Neural cell (in vitro differentiated cells): ENCODE measurements around the gene TRIM66. TPM values are rescaled to one million over a fixed set of nuclear protein-coding genes. Genes with fewer than 3 reads are reported as not detected.

Experiments
- H2AFZ ChIP-seq: fragments of 200-600, 300-800 bp; sonication (generic), shearing (Covaris generic); 2 replicates; pipeline ENCODE4 v1.6.0; 2014; ENCODE audit warnings: low read depth, mild to moderate bottlenecking, antibody characterized with exemption, low read length, moderate library complexity
- H3F3A ChIP-seq: fragments of 200-600 bp; shearing (Covaris generic); 2 replicates; pipeline ENCODE4 v1.6.1; 2016; ENCODE audit warnings: mild to moderate bottlenecking, moderate library complexity, mixed read lengths, antibody characterized with exemption, low read length; ENCODE audit not compliant: insufficient read depth, poor library complexity, severe bottlenecking
- H3K27ac ChIP-seq: fragments of 200-600, 300-800 bp; sonication (generic), shearing (Covaris generic); 2 replicates; pipeline ENCODE4 v1.5.1; 2014; ENCODE audit warnings: mild to moderate bottlenecking, low read length, moderate library complexity
- H3K27me3 ChIP-seq: fragments of 300-800, 200-600 bp; sonication (generic), shearing (Covaris generic); 2 replicates; pipeline ENCODE4 v1.6.0; 2014; ENCODE audit warnings: mild to moderate bottlenecking, low read depth, low read length, moderate library complexity; ENCODE audit not compliant: insufficient read depth
- H3K36me3 ChIP-seq: fragments of 300-800, 200-600 bp; sonication (generic), shearing (Covaris generic); 2 replicates; pipeline ENCODE4 v1.5.1; 2014; ENCODE audit warnings: mild to moderate bottlenecking, antibody characterized with exemption, low read length, moderate library complexity; ENCODE audit not compliant: insufficient read depth
- H3K4me2 ChIP-seq: fragments of 300-800, 200-600 bp; sonication (generic), shearing (Covaris generic); 2 replicates; pipeline ENCODE4 v1.6.0; 2014; ENCODE audit warnings: mild to moderate bottlenecking, low read length
- H3K4me3 ChIP-seq: fragments of 300-800, 200-600 bp; sonication (generic), shearing (Covaris generic); 2 replicates; pipeline ENCODE4 v1.5.1; 2014; ENCODE audit warnings: mild to moderate bottlenecking, low read length, moderate library complexity
- H3K79me2 ChIP-seq: fragments of 200-600 bp; shearing (Covaris generic); replicated peaks from 2 replicates; pipeline ENCODE4 v1.6.0; 2014; ENCODE audit warnings: mild to moderate bottlenecking, low read length, moderate library complexity; ENCODE audit not compliant: insufficient read depth
- H3K9ac ChIP-seq: fragments of 300-800, 200-600 bp; sonication (generic), shearing (Covaris generic); 2 replicates; pipeline ENCODE4 v1.6.1; 2016; ENCODE audit warnings: mild to moderate bottlenecking, low read length, mixed read lengths
- H3K9me2 ChIP-seq: fragments of 200-600 bp; shearing (Covaris generic); 2 replicates; pipeline ENCODE4 v1.6.1; 2016; ENCODE audit warnings: mild to moderate bottlenecking, low read length, mixed read lengths; ENCODE audit not compliant: insufficient read depth
- H3K9me3 ChIP-seq: fragments of 200-600, 300-800 bp; sonication (generic), shearing (Covaris generic); 2 replicates; pipeline ENCODE4 v1.6.1; 2016; ENCODE audit warnings: mild to moderate bottlenecking, mixed run types, low read length, moderate library complexity, mixed read lengths
- H4K20me1 ChIP-seq: fragments of 200-600 bp; shearing (Covaris generic); 2 replicates; pipeline ENCODE4 v1.6.1; 2016; ENCODE audit warnings: mild to moderate bottlenecking, mixed run types; ENCODE audit not compliant: insufficient read depth
- CTCF ChIP-seq: fragments of 450-650 bp; IDR thresholded peaks from 2 replicates; pipeline ENCODE4 v1.5.1; 2014; ENCODE audit warnings: antibody characterized with exemption, mild to moderate bottlenecking, moderate library complexity; ENCODE audit not compliant: poor library complexity, severe bottlenecking
- EP300 ChIP-seq: fragments of 450-650 bp; conservative IDR thresholded peaks from 2 replicates; pipeline ENCODE4 v1.6.1; 2014; ENCODE audit warnings: antibody characterized with exemption, mild to moderate bottlenecking, moderate library complexity; ENCODE audit not compliant: poor library complexity, severe bottlenecking
- EZH2 ChIP-seq: fragments of 200-600, 300-800 bp; shearing (Covaris generic), sonication (generic); IDR thresholded peaks from 2 replicates; pipeline ENCODE4 v1.6.1; 2014; ENCODE audit warnings: antibody characterized with exemption, low read length, borderline replicate concordance, mild to moderate bottlenecking; ENCODE audit not compliant: insufficient read depth, poor library complexity, severe bottlenecking
- MXI1 ChIP-seq: fragments of 450-650 bp; conservative IDR thresholded peaks from 2 replicates; pipeline ENCODE4 v1.6.1; 2014; ENCODE audit warnings: antibody characterized with exemption, mild to moderate bottlenecking; ENCODE audit not compliant: poor library complexity, severe bottlenecking
- POLR2AphosphoS5 ChIP-seq: IDR thresholded peaks from 2 replicates; pipeline ENCODE4 v1.6.1; 2012
- RAD21 ChIP-seq: fragments of 450-650 bp; conservative IDR thresholded peaks from 2 replicates; pipeline ENCODE4 v1.6.1; 2014; ENCODE audit warnings: antibody characterized with exemption, mild to moderate bottlenecking, moderate library complexity
- REST ChIP-seq: IDR thresholded peaks from 2 replicates; pipeline ENCODE4 v1.6.1; 2012; ENCODE audit warnings: borderline replicate concordance
- SMC3 ChIP-seq: fragments of 450-650 bp; conservative IDR thresholded peaks from 2 replicates; pipeline ENCODE4 v1.6.1; 2014; ENCODE audit warnings: antibody characterized with exemption, mild to moderate bottlenecking, moderate library complexity; ENCODE audit not compliant: poor library complexity
- TAF1 ChIP-seq: IDR thresholded peaks from 2 replicates; pipeline ENCODE4 v1.6.1; 2012; ENCODE audit warnings: low read depth
- polyA plus RNA-seq: library from polyadenylated mRNA; depleted of rRNA; stranded (reverse); fragments of >200 nt; gene quantifications from 2 replicates; pipeline ENCODE4 v1.2.3, GENCODE V29; 2014

The TRIM66 gene
- polyA plus RNA-seq, 1 donor from 2014 or later, result 0.82 TPM

- H2AFZ ChIP-seq, result no peak overlapping the region
- H3K4me3 ChIP-seq, result no peak overlapping the region
- no peaks in the 10 kb centered on the region for H3K9me3 ChIP-seq
- H3K9me2 ChIP-seq, result no peaks in the 10 kb centered on the region
- no peaks in the 10 kb centered on the region for H3K27me3 ChIP-seq
- H3K27ac ChIP-seq, result no peak overlapping the region
- H4K20me1 ChIP-seq, result no peaks in the 10 kb centered on the region
- no peaks in the 10 kb centered on the region for H3K36me3 ChIP-seq
- H3K79me2 ChIP-seq, result no peaks in the 10 kb centered on the region
- no peaks in the 10 kb centered on the region for H3F3A ChIP-seq
- H3K9ac ChIP-seq, result no peak overlapping the region
- no peak overlapping the region for H3K4me2 ChIP-seq
- TF ChIP-seq TAF1 (no peak), POLR2AphosphoS5 (no peak), CTCF (no peak), EP300 (no peak), RAD21 (no peak), MXI1 (no peak), EZH2 (no peak), REST (no peak), SMC3 (no peak)
Observed at GRCh38 chr11:8705146-8705545, 22.7 kb upstream of the TRIM66 start.

- Histone ChIP-seq H3K9ac (no peak overlapping the region), H3K9me2 (no peaks in the 10 kb centered on the region), H3K79me2 (no peaks in the 10 kb centered on the region), H3K4me3 (no peak overlapping the region), H3K9me3 (no peaks in the 10 kb centered on the region), H3K4me2 (no peak overlapping the region), H3F3A (no peaks in the 10 kb centered on the region), H3K36me3 (no peaks in the 10 kb centered on the region), H3K27me3 (no peaks in the 10 kb centered on the region), H4K20me1 (no peaks in the 10 kb centered on the region), H2AFZ (no peak overlapping the region), H3K27ac (no peak overlapping the region)
- no peak for TF ChIP-seq EZH2
- TF ChIP-seq TAF1, result no peak
- TF ChIP-seq CTCF, result no peak
- no peak for TF ChIP-seq RAD21
- TF ChIP-seq SMC3, result no peak
- no peak for TF ChIP-seq MXI1
- no peak for TF ChIP-seq EP300
- no peak for TF ChIP-seq REST
- TF ChIP-seq POLR2AphosphoS5, result no peak
Observed at GRCh38 chr11:8704136-8704535, 21.7 kb upstream of the TRIM66 start.
